Omental fat pad (tissue), 4 donors: Measurements from ENCODE around the gene SLC25A47. TPM values are rescaled to one million over a fixed set of nuclear protein-coding genes. Genes with fewer than 3 reads are reported as not detected.

Experiments
- ATAC-seq: fragments of 150-250 bp; one replicate; pipeline ENCODE4 v1.9.1; 2016; ENCODE audit warnings: mild to moderate bottlenecking, moderate library complexity; ENCODE audit not compliant: low FRiP score
- DNase-seq: peaks from one replicate; pipeline ENCODE4 v3.0.0-alpha.2; 2019; ENCODE audit warnings: low spot score
- total RNA-seq, 4 donors: library from RNA; depleted of rRNA; stranded (reverse); fragments of >200 nt; gene quantifications; one replicate each; pipeline ENCODE4 v1.1.0, GENCODE V29; 2016
- TF ChIP-seq, protein P1 (sequence below), 3 donors: fragments of 450-650 bp; IDR thresholded peaks; one replicate each; pipeline ENCODE4 v1.5.1; 2016 to 2017; ENCODE audit warnings: antibody characterized with exemption in 3 of 3, mild to moderate bottlenecking in 3 of 3, moderate library complexity in 2 of 3

SLC25A47 gene
- total RNA-seq, 4 donors from 2014 or later: 0.37 TPM; not detected in 3

DNA sequence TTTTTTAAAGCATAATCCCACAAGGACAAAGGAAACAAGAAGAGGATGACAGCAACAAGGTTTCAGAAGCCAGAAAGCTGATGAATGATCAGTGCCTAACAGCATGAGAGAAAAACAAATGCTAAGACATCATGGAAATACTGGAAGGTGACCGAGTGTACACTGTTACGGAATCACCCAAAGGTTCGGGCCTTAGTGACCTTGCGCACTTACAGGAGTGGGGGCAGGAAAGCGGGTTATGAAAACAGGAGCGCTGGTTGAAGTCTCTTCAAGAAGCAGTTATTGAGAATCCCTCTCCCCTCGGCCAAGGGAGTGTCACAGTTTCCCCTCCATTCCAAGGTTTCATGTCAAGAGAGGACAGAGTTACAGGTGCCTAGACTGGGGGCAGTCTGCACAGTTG lies 42.6 kb downstream of the SLC25A47 start:
- TF ChIP-seq, protein P1, sequence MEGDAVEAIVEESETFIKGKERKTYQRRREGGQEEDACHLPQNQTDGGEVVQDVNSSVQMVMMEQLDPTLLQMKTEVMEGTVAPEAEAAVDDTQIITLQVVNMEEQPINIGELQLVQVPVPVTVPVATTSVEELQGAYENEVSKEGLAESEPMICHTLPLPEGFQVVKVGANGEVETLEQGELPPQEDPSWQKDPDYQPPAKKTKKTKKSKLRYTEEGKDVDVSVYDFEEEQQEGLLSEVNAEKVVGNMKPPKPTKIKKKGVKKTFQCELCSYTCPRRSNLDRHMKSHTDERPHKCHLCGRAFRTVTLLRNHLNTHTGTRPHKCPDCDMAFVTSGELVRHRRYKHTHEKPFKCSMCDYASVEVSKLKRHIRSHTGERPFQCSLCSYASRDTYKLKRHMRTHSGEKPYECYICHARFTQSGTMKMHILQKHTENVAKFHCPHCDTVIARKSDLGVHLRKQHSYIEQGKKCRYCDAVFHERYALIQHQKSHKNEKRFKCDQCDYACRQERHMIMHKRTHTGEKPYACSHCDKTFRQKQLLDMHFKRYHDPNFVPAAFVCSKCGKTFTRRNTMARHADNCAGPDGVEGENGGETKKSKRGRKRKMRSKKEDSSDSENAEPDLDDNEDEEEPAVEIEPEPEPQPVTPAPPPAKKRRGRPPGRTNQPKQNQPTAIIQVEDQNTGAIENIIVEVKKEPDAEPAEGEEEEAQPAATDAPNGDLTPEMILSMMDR (IDR thresholded peaks at IDR 0.05): no peak
- ATAC-seq: no peak

DNA sequence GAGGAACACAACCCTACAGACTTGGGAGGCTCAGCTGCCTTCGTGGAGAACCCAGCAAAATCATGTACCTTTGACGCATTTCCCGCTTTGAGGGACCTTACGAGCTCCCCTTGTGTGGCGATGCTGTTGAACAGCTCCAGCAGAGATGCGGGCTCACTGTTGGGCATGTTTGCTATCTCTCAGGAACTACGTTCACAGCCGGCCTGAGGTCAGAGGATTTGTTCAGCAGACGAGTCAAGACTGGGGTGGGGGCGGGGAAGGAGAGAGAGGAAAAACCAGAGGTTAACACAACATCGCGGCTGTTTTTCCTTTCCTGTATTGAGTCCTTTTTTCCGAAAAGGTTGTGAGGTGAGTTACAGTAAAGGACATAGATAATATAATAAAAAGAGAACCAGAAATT lies 45.9 kb downstream of the SLC25A47 start:
- TF ChIP-seq, protein P1 (IDR thresholded peaks at IDR 0.05): no peak
- ATAC-seq (no peak), DNase-seq (no peak)

More for the DNA sequence above, 42.6 kb downstream of the SLC25A47 start:
- DNase-seq: no peak

DNA sequence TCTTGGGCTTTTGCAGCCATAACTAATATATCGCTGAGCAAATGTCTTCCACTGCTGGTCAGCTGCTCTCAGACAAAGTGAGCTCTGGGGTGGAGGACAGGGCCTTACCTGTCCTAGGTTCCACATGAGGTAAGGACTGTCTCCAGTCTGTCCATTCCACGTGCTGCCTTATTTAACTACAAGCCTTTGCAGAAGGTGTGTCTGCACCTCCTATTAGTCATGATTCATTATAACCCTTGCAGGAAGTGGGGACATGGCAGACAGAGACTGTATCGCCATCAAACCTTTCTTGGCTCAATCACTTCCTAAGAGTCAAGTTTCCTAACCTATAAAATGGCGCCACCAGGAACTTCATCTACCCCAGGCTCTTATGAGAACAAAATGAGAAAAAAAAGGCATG lies 46.9 kb downstream of the SLC25A47 start:
- TF ChIP-seq, protein P1 (IDR thresholded peaks at IDR 0.05): no peak
- ATAC-seq (no peak), DNase-seq (no peak)

DNA sequence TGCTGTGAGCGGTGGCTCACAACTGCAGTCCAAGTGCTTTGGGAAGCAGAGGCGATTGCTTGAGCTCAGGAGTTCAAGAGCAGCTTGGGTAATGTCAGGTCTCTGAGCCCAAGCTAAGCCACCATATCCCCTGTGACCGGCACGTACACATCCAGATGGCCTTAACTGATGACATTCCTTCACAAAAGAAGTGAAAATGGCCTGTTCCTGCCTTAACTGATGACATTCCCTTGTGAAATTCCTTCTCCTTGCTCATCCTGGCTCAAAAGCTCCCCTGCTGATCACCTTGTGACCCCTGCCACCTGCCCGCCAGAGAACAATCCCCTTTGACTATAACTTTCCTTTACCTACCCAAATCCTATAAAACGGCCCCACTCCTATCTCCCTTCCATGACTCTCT lies 48.6 kb downstream of the SLC25A47 start:
- ATAC-seq (no peak), DNase-seq (no peak)
- TF ChIP-seq, protein P1 (IDR thresholded peaks at IDR 0.05): no peak

DNA sequence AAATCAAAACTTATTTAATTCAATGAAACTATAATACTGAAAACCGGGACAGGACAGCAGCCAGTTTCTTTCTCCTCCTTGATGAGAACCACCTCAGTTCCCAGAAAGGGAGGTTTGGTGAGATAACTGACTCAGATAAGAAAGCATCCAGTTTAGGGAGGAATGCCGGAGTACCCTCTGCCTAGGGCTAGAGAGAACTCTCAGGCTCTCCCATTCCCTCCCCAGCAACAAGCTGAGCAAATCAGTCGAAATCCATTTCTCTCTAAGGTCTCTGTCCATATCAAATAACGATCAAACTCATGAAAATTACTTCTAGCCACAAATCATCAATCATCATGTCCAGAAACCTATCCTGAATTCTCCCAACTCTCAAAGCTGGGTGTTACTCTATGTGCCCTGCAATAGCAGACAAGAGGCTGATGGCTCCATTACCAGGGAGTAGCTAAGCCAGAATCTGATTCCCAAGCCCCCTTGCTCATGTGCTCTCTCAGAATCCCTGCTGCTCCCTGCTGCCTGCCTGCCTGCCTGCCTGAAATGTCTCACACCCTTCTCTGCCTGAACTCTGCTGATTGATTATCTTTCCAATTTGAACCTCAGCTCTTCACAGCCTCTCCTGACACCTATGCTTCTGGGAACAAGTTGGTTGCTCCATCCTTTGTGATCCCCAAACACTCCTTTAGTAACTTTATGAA lies 49.4 kb downstream of the SLC25A47 start:
- DNase-seq: no peak
- TF ChIP-seq, protein P1 (IDR thresholded peaks at IDR 0.05): no peak
- no peak for ATAC-seq

DNA sequence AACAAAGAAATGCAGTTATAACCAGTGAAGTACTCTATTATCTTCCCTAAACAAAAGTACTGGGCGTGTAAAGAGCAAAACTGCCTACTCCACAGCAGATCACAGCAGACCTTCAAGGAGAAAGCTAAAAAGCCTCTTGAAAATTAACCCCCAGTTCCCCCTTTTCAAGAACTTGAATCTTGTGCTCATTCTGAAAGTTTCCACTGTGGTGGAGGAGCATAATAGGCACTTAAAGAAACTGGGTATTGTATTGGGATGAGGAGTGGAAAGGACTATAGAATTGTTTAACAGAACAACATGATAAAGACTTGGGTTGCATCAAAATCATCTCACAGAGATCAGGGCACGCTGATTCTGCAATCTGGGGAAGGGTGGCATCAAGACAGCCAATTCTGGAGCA lies 51.1 kb downstream of the SLC25A47 start:
- ATAC-seq (no peak), DNase-seq (no peak)
- TF ChIP-seq, protein P1 (IDR thresholded peaks at IDR 0.05): no peak

DNA sequence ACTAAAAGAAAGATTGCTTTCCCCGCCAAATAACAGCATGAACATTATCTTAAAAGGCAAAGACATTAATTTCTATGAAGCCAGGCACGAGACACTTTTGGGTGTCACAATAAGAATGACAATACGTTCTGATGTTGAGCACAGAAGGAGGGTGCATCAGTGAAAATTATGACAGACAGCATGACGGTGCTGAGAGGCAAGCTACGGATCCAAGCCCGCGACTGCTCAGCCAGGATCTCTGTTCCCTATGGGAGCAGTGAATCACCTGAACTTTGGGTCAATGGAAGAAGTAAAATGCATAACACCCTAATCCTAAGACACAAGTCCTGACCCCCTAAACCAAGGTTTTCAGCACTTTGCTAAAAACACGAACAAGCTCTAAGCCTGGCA lies 51.7 kb downstream of the SLC25A47 start:
- no peak for DNase-seq
- no peak for ATAC-seq
- TF ChIP-seq, protein P1 (IDR thresholded peaks at IDR 0.05): no peak
